Right lobe of liver (tissue), 6 donors: Measurements from ENCODE around the gene TMEM200A. TPM values are rescaled to one million over a fixed set of nuclear protein-coding genes. Genes with fewer than 3 reads are reported as not detected.

Experiments
- ATAC-seq, 4 donors: fragments of 200-7000 bp; cut with Tn5 transposase; one replicate each; pipeline ENCODE4 v1.9.1; 2020; ENCODE audit warnings: mild to moderate bottlenecking in 4 of 4, moderate library complexity in 4 of 4
- DNase-seq, 3 donors: peaks; one replicate each; pipeline ENCODE4 v3.0.0-alpha.2; 2020
- H3K27ac ChIP-seq, 3 donors: fragments of 200-600 bp; one replicate each; pipeline ENCODE4 v1.8.0; 2022
- H3K27me3 ChIP-seq, 2 donors: fragments of 200-600 bp; one replicate each; pipeline ENCODE4 v1.8.0; 2022
- H3K36me3 ChIP-seq, 4 donors: fragments of 200-600 bp; sonication (generic) in 1 of 4; one replicate each; pipeline versions ENCODE4 v1.5.1 to v1.8.0; 2017 to 2022; ENCODE audit warnings: control low read depth in 1 of 4
- H3K4me1 ChIP-seq, 4 donors: fragments of 200-600 bp; sonication (generic) in 1 of 4; one replicate each; pipeline versions ENCODE4 v1.5.1 to v1.8.0; 2017 to 2022; ENCODE audit warnings: control low read depth in 1 of 4
- H3K4me3 ChIP-seq, 3 donors: fragments of 200-600 bp; one replicate each; pipeline ENCODE4 v1.8.0; 2022
- H3K9me3 ChIP-seq, 4 donors: fragments of 200-600 bp; sonication (generic) in 1 of 4; one replicate each; pipeline versions ENCODE4 v1.5.1 to v1.8.0; 2017 to 2022; ENCODE audit warnings: control low read depth in 1 of 4
- CTCF ChIP-seq, 4 donors: fragments of 200-600 bp in 3 of 4; fragments of 450-650 bp in 1 of 4; IDR thresholded peaks; one replicate each; pipeline versions ENCODE4 v1.5.1 to v1.8.0; 2016 to 2022; ENCODE audit warnings: antibody characterized with exemption in 4 of 4, mild to moderate bottlenecking in 2 of 4
- POLR2A ChIP-seq: fragments of 450-650 bp; IDR thresholded peaks from one replicate; pipeline ENCODE4 v1.6.1; 2017; ENCODE audit warnings: antibody characterized with exemption, mild to moderate bottlenecking
- WGBS: methylation state at CpG from one replicate; pipeline ENCODE4 v1.1.6; 2018; ENCODE audit warnings: low coverage, low lambda C conversion rate; ENCODE audit not compliant: insufficient coverage; ENCODE audit errors: missing lambda C conversion rate; 5-methylcytosine and 5-hydroxymethylcytosine counted together
- intact Hi-C, 2 donors: fragments of 100-400 bp; cut with DNase I; formaldehyde crosslinking; loops; one replicate each; pipeline versions ENCODE4 v1.11.2 to v1.14.1; 2022
- total RNA-seq, 6 experiments: library from RNA; depleted of rRNA in 2 of 6; stranded (reverse); fragments of >200 nt in 2 of 6; fragmentation: NEBNext Ultra II Directional in 3 of 6; extraction: Animal tissue kit (Norgen Biotek cat#: 25700) in 3 of 6; gene quantifications; one replicate each; pipeline versions ENCODE4 v1.1.0 to v1.2.4, GENCODE V29; 2016 to 2023
- donor health status: DM: no; HTN: yes; CAD: no.
- donor health status: DM: no; HTN: no; CAD: no.
- donor health status: DM: no; HTN: no; CAD: no.
- donor health status: DM: no; HTN: yes; CAD: no.
- donor health status: DM: no; HTN: yes; CAD: no.

TMEM200A gene
- total RNA-seq, 6 experiments from 2014 or later, result 0.18 to 1.5 (median 0.31) TPM; not detected in 3

DNA sequence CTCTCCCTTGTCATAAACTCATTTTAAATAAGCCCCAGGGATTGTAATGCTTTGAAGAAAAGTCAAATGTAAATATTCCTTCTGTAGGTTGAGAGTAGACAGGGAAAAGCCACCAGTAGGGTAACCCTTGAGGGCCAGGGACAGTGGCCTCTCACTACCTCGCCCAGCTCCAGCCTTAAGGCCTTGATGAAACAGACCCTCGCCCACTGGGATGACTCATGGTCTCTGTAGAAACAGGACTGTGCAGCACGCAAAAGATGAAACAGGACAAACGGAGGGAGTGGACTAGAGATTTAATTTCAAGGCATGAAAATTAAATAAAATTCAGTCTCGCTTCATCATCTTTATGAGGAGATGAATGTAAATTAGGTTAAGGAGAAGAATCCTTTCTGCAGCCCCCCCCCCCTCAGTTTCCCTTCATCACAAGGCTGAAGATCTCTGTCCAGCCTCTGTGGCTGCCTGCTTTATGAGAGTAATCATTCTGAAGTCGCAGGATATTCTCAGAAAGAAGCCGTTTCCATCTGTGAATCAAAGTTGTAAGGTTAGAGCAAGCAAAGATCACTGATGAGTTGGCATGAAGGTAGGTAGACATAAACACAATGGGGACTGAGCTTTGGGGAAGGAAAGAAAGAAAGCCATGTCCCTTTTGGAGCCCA, 60.4 kb downstream of the TMEM200A start:
- no peaks in the 10 kb centered on the region for H3K9me3 ChIP-seq
- peaks cover 0 to 7% (median 3%) of the 10 kb centered on the region in 4 donors for H3K4me1 ChIP-seq
- no peak overlapping the region for H3K4me3 ChIP-seq
- intact Hi-C loops, result no loop called here
- H3K27ac ChIP-seq, result no peak overlapping the region
- no peaks in the 10 kb centered on the region for H3K27me3 ChIP-seq
- ATAC-seq (no peak), DNase-seq (no peak)
- H3K36me3 ChIP-seq, result no peaks in the 10 kb centered on the region
- 84% methylated on average over 7 of the region's 7 CpGs for WGBS
- no peak for TF ChIP-seq POLR2A
- no peak for TF ChIP-seq CTCF (IDR thresholded peaks at IDR 0.05)

DNA sequence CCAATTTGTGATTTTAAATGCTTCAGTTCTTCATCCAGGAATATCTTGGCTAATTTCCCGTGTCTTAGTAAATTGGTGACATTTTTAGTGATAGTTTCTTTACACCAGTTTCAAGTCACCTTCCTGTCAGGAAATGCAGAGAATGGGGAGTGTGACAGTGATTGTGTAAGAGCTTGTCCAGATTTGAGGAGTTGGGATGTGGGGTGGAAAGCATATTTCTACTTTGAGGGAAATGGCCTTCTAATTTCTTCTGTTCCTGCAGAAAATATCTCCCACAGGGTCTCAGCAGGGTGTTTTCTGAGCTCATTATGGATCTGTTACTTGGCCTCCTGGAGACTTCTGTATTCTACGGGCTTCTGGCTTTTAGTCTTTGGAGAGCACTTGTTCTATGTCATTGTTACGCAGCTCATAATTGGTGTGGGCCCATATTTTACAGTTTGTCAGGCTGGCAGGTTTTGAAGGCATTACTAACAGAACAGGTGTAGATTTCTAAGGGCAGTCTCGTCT, 65.6 kb downstream of the TMEM200A start:
- Histone ChIP-seq H3K4me3 (no peak overlapping the region), H3K9me3 (no peaks in the 10 kb centered on the region), H3K36me3 (no peaks in the 10 kb centered on the region), H3K27ac (no peak overlapping the region), H3K27me3 (no peaks in the 10 kb centered on the region), H3K4me1 (no peaks in the 10 kb centered on the region)
- WGBS, result 24% methylated on average over 4 of the region's 4 CpGs
- DNase-seq (no peak), ATAC-seq (no peak)
- TF ChIP-seq CTCF (IDR thresholded peaks at IDR 0.05) (no peak), POLR2A (no peak)
- intact Hi-C loops, result no loop called here

GRCh38 chr6:130432838-130433237, 67.0 kb downstream of the TMEM200A start:
- Histone ChIP-seq H3K36me3 (no peaks in the 10 kb centered on the region), H3K27ac (no peak overlapping the region), H3K27me3 (no peaks in the 10 kb centered on the region), H3K9me3 (no peaks in the 10 kb centered on the region), H3K4me3 (no peak overlapping the region), H3K4me1 (no peaks in the 10 kb centered on the region)
- ATAC-seq (no peak), DNase-seq (no peak)
- 69% methylated on average over 4 of the region's 4 CpGs for WGBS
- intact Hi-C loops, result no loop called here
- TF ChIP-seq POLR2A (no peak), CTCF (IDR thresholded peaks at IDR 0.05) (no peak)

DNA sequence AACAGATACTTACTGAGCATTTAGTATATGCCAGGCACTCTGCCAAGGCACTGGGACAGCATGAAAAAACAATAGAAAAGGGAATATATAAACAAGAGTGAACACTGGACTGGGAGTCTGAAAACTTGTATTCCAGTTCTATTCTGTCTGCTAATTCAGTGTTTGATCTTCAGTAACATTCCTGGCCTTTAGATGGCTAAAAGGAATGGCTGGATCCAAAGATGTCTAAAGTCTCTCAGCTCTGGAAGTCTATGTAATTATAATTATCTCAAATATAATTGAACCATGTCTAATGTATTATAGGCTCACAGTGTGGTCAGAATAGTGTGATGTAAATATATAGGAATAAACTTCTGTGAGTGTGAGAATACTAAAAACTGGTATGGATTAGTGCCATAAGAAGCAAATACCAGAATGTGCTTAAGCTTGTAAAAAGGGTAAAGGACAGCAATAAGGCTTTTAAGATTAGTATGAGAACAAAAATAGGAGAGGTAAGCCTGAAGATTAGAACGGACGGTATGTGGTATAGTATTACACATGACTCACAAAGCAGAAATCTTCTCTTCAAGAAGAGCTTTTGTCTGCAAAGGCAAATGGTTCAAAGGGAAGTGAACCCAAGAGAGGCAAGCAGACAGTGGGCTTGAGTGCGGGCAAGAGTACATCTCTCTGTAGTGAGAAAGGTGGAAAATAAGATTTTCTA, 68.5 kb downstream of the TMEM200A start:
- WGBS, result 98% methylated on average over 3 of the region's 3 CpGs
- no peak for ATAC-seq
- Histone ChIP-seq H3K4me3 (no peak overlapping the region), H3K9me3 (no peaks in the 10 kb centered on the region), H3K27me3 (no peaks in the 10 kb centered on the region), H3K4me1 (no peaks in the 10 kb centered on the region), H3K36me3 (no peaks in the 10 kb centered on the region), H3K27ac (no peak overlapping the region)
- intact Hi-C loops, result no loop called here
- TF ChIP-seq POLR2A (no peak), CTCF (IDR thresholded peaks at IDR 0.05) (no peak)
- DNase-seq, result no peak
